Measurements from ENCODE around the gene PAM. TPM values are rescaled to one million over a fixed set of nuclear protein-coding genes. Genes with fewer than 3 reads are reported as not detected.

Gene PAM
- polyA plus RNA-seq, 1 donor from 2014 or later, result 363 TPM

GRCh38 chr5:102876610-102877009 lies 121.5 kb downstream of the PAM start (continued):
- TF ChIP-seq EZH2 (IDR thresholded peaks at IDR 0.05; ENCODE audit: borderline replicate concordance, insufficient read depth, low read length, poor library complexity, severe bottlenecking) (no peak), TAF1 (IDR thresholded peaks at IDR 0.05; ENCODE audit: low read depth) (no peak)

- Histone ChIP-seq H3K27me3 (ENCODE audit: insufficient read depth, low read depth, low read length) (no peaks in the 10 kb centered on the region), H3K4me2 (ENCODE audit: low read length) (no peak overlapping the region), H3K9me2 (ENCODE audit: insufficient read depth, low read length) (no peaks in the 10 kb centered on the region), H2AFZ (ENCODE audit: low read depth, low read length) (no peak overlapping the region), H3K9ac (ENCODE audit: low read length) (no peak overlapping the region), H3F3A (ENCODE audit: insufficient read depth, low read length, poor library complexity, severe bottlenecking) (no peaks in the 10 kb centered on the region), H3K9me3 (ENCODE audit: low read length) (no peaks in the 10 kb centered on the region), H4K20me1 (ENCODE audit: insufficient read depth) (no peaks in the 10 kb centered on the region), H3K36me3 (ENCODE audit: insufficient read depth, low read length) (no peaks in the 10 kb centered on the region), H3K27ac (ENCODE audit: low read length) (no peak overlapping the region), H3K4me3 (ENCODE audit: low read length) (no peak overlapping the region), H3K79me2 (replicated peaks; ENCODE audit: insufficient read depth, low read length) (peaks cover 5% of the 10 kb centered on the region)
- TF ChIP-seq SMC3 (conservative IDR thresholded peaks at IDR 0.05; ENCODE audit: poor library complexity), result no peak
- no peak for TF ChIP-seq EZH2 (IDR thresholded peaks at IDR 0.05; ENCODE audit: borderline replicate concordance, insufficient read depth, low read length, poor library complexity, severe bottlenecking)
- TF ChIP-seq MXI1 (conservative IDR thresholded peaks at IDR 0.05; ENCODE audit: poor library complexity, severe bottlenecking), result no peak
- TF ChIP-seq TAF1 (IDR thresholded peaks at IDR 0.05; ENCODE audit: low read depth), result no peak
- no peak for TF ChIP-seq POLR2AphosphoS5 (IDR thresholded peaks at IDR 0.05)
- no peak for TF ChIP-seq CTCF (IDR thresholded peaks at IDR 0.05; ENCODE audit: poor library complexity, severe bottlenecking)
Measured at GRCh38 chr5:102879741-102880140, 124.6 kb downstream of the PAM start.

GRCh38 chr5:102886586-102886985 lies 131.5 kb downstream of the PAM start:
- H3F3A ChIP-seq (ENCODE audit: insufficient read depth, low read length, poor library complexity, severe bottlenecking), result no peaks in the 10 kb centered on the region
- H3K9me2 ChIP-seq (ENCODE audit: insufficient read depth, low read length), result no peaks in the 10 kb centered on the region
- H3K27me3 ChIP-seq (ENCODE audit: insufficient read depth, low read depth, low read length), result no peaks in the 10 kb centered on the region
- no peak overlapping the region for H3K4me2 ChIP-seq (ENCODE audit: low read length)
- H3K4me3 ChIP-seq (ENCODE audit: low read length), result no peak overlapping the region
- no peaks in the 10 kb centered on the region for H3K9me3 ChIP-seq (ENCODE audit: low read length)
- peaks cover 5% of the 10 kb centered on the region for H3K79me2 ChIP-seq (replicated peaks; ENCODE audit: insufficient read depth, low read length)
- H2AFZ ChIP-seq (ENCODE audit: low read depth, low read length), result no peak overlapping the region
- no peaks in the 10 kb centered on the region for H3K36me3 ChIP-seq (ENCODE audit: insufficient read depth, low read length)
- H3K27ac ChIP-seq (ENCODE audit: low read length), result no peak overlapping the region
- H4K20me1 ChIP-seq (ENCODE audit: insufficient read depth), result no peaks in the 10 kb centered on the region
- no peak for TF ChIP-seq REST (IDR thresholded peaks at IDR 0.05; ENCODE audit: borderline replicate concordance)
- TF ChIP-seq SMC3 (conservative IDR thresholded peaks at IDR 0.05; ENCODE audit: poor library complexity), result no peak
- no peak for TF ChIP-seq TAF1 (IDR thresholded peaks at IDR 0.05; ENCODE audit: low read depth)
- TF ChIP-seq MXI1 (conservative IDR thresholded peaks at IDR 0.05; ENCODE audit: poor library complexity, severe bottlenecking), result no peak
- TF ChIP-seq POLR2AphosphoS5 (IDR thresholded peaks at IDR 0.05), result no peak
- no peak overlapping the region for H3K9ac ChIP-seq (ENCODE audit: low read length)

Data from neural cell (in vitro differentiated cells).